IMR-90 (cell line): ENCODE measurements around the gene ANKRD13B.

Source experiments
- BHLHE40 ChIP-seq: fragments of 150-350 bp; IDR thresholded peaks from 2 replicates; pipeline ENCODE4 v1.6.1; 2016; ENCODE audit warnings: mild to moderate bottlenecking, low read depth, low read length
- CEBPB ChIP-seq: IDR thresholded peaks from 2 replicates; pipeline ENCODE4 v1.6.1; 2012; ENCODE audit warnings: low read depth, low read length, improper control_type of control experiment
- CTCF ChIP-seq: conservative IDR thresholded peaks from 2 replicates; pipeline ENCODE4 v1.5.1; 2012; ENCODE audit warnings: mild to moderate bottlenecking, low read depth, low read length, improper control_type of control experiment
- ELK1 ChIP-seq: fragments of 150-350 bp; IDR thresholded peaks from 2 replicates; pipeline ENCODE4 v1.6.1; 2016; ENCODE audit warnings: low read depth, mild to moderate bottlenecking, low read length, moderate library complexity, borderline replicate concordance
- FOS ChIP-seq: fragments of 150-350 bp; IDR thresholded peaks from 2 replicates; pipeline ENCODE4 v1.6.1; 2016; ENCODE audit warnings: low read depth, low read length
- MAFK ChIP-seq: IDR thresholded peaks from 2 replicates; pipeline ENCODE4 v1.6.1; 2012; ENCODE audit warnings: low read depth, low read length, improper control_type of control experiment
- MAZ ChIP-seq: IDR thresholded peaks from 2 replicates; pipeline ENCODE4 v1.6.1; 2012; ENCODE audit warnings: low read depth, mild to moderate bottlenecking, low read length, improper control_type of control experiment, moderate library complexity, borderline replicate concordance
- MXI1 ChIP-seq: IDR thresholded peaks from 2 replicates; pipeline ENCODE4 v1.6.1; 2012; ENCODE audit warnings: low read depth, mild to moderate bottlenecking, low read length, moderate library complexity, borderline replicate concordance
- NFE2L2 ChIP-seq: fragments of 150-350 bp; IDR thresholded peaks from 2 replicates; pipeline ENCODE4 v1.6.1; 2016; ENCODE audit warnings: low read depth, mild to moderate bottlenecking, low read length
- POLR2A ChIP-seq: IDR thresholded peaks from 2 replicates; pipeline ENCODE4 v1.6.1; 2012; ENCODE audit warnings: mild to moderate bottlenecking, low read depth, low read length
- RAD21 ChIP-seq: IDR thresholded peaks from 2 replicates; pipeline ENCODE4 v1.6.1; 2012; ENCODE audit warnings: low read length, improper control_type of control experiment
- RCOR1 ChIP-seq: IDR thresholded peaks from 2 replicates; pipeline ENCODE4 v1.6.1; 2012; ENCODE audit warnings: mild to moderate bottlenecking, low read length, improper control_type of control experiment; ENCODE audit not compliant: insufficient replicate concordance
- RFX5 ChIP-seq: IDR thresholded peaks from 2 replicates; pipeline ENCODE4 v1.8.0; 2012; ENCODE audit warnings: low read depth, mild to moderate bottlenecking, low read length, moderate library complexity
- USF2 ChIP-seq: fragments of 150-350 bp; IDR thresholded peaks from 2 replicates; pipeline ENCODE4 v1.6.1; 2017; ENCODE audit warnings: mild to moderate bottlenecking, antibody characterized with exemption, low read length, low read depth

GRCh38 chr17:29568331-29569244 is 24.3 kb upstream of the ANKRD13B start, which contains the start of gene TP53I13:
- TF ChIP-seq NFE2L2 (no peak), CTCF (no peak), RFX5 (no peak), POLR2A (0 out of 2 replicates have a peak, but pooled peaks have one; percentile 30), RAD21 (no peak), USF2 (no peak), RCOR1 (no peak), MAFK (no peak), CEBPB (no peak), MXI1 (no peak), MAZ (peak; percentile 65; the same call in 1 of the 2 replicates), ELK1 (no peak), FOS (no peak), BHLHE40 (no peak)
